Karpas-422 (cell line): ENCODE results near the gene TRPV2. TPM values are rescaled to one million over a fixed set of nuclear protein-coding genes. Genes with fewer than 3 reads are reported as not detected.
A peak's percentile ranks its signal among the peaks of the same experiment; 100 is the strongest.
"Not testable (repeated sequence)": the region's sequence is repeated elsewhere in the genome, so short reads cannot be mapped to it uniquely, and the experiment has no call there.

Experiments
- DNase-seq: peaks from one replicate; pipeline ENCODE4 v3.0.0-alpha.2; 2015
- H2AFZ ChIP-seq: fragments of 200-600 bp; sonication (generic); 2 replicates; pipeline ENCODE4 v1.6.1; 2014; ENCODE audit warnings: antibody characterized with exemption, low read length, mixed read lengths
- H3K27ac ChIP-seq: fragments of 200-600 bp; sonication (generic); 2 replicates; pipeline ENCODE4 v1.5.1; 2014; ENCODE audit warnings: mild to moderate bottlenecking, low read length, moderate library complexity
- H3K27me3 ChIP-seq: fragments of 200-600 bp; sonication (generic); 2 replicates; pipeline ENCODE4 v1.6.1; 2014; ENCODE audit warnings: low read length, mixed read lengths
- H3K36me3 ChIP-seq: fragments of 200-600 bp; sonication (generic); 2 replicates; pipeline ENCODE4 v1.6.1; 2014; ENCODE audit warnings: low read length, mixed read lengths; ENCODE audit not compliant: insufficient read depth
- H3K4me1 ChIP-seq: fragments of 200-600 bp; sonication (generic); 2 replicates; pipeline ENCODE4 v1.6.1; 2014; ENCODE audit warnings: mild to moderate bottlenecking, low read length, mixed read lengths
- H3K4me2 ChIP-seq: fragments of 200-600 bp; sonication (generic); 2 replicates; pipeline ENCODE4 v1.6.1; 2014; ENCODE audit warnings: low read length, low read depth, mild to moderate bottlenecking; ENCODE audit not compliant: poor library complexity, severe bottlenecking
- H3K4me3 ChIP-seq: fragments of 200-600 bp; sonication (generic); 2 replicates; pipeline ENCODE4 v1.5.1; 2014; ENCODE audit warnings: mild to moderate bottlenecking, antibody characterized with exemption, low read length, mixed read lengths
- H3K79me2 ChIP-seq: fragments of 200-600 bp; sonication (generic); 2 replicates; pipeline ENCODE4 v1.6.1; 2014; ENCODE audit warnings: mild to moderate bottlenecking, low read length, mixed read lengths
- H3K9ac ChIP-seq: fragments of 200-600 bp; sonication (generic); 2 replicates; pipeline ENCODE4 v1.6.0; 2014; ENCODE audit warnings: low read length
- H3K9me2 ChIP-seq: fragments of 200-600 bp; sonication (generic), shearing (Covaris generic); replicated peaks from 2 replicates; pipeline ENCODE4 v1.6.0; 2014; ENCODE audit warnings: mild to moderate bottlenecking, low read length, moderate library complexity; ENCODE audit not compliant: insufficient read depth
- H3K9me3 ChIP-seq: fragments of 300-700, 200-600 bp; sonication (generic); 2 replicates; pipeline ENCODE4 v1.6.1; 2014; ENCODE audit warnings: low read length, mixed read lengths
- H4K20me1 ChIP-seq: fragments of 200-600 bp; sonication (generic); 2 replicates; pipeline ENCODE4 v1.6.1; 2014; ENCODE audit warnings: mild to moderate bottlenecking, antibody characterized with exemption, low read length, low read depth; ENCODE audit not compliant: insufficient read depth
- total RNA-seq: library from RNA; depleted of rRNA; stranded (reverse); fragments of >200 nt; shearing (Covaris generic); gene quantifications from 2 replicates; pipeline ENCODE4 v1.2.3, GENCODE V29; 2014; ENCODE audit warnings: low replicate concordance

Gene TRPV2
- total RNA-seq, 1 experiment from 2014 or later: 14.2 TPM

DNA sequence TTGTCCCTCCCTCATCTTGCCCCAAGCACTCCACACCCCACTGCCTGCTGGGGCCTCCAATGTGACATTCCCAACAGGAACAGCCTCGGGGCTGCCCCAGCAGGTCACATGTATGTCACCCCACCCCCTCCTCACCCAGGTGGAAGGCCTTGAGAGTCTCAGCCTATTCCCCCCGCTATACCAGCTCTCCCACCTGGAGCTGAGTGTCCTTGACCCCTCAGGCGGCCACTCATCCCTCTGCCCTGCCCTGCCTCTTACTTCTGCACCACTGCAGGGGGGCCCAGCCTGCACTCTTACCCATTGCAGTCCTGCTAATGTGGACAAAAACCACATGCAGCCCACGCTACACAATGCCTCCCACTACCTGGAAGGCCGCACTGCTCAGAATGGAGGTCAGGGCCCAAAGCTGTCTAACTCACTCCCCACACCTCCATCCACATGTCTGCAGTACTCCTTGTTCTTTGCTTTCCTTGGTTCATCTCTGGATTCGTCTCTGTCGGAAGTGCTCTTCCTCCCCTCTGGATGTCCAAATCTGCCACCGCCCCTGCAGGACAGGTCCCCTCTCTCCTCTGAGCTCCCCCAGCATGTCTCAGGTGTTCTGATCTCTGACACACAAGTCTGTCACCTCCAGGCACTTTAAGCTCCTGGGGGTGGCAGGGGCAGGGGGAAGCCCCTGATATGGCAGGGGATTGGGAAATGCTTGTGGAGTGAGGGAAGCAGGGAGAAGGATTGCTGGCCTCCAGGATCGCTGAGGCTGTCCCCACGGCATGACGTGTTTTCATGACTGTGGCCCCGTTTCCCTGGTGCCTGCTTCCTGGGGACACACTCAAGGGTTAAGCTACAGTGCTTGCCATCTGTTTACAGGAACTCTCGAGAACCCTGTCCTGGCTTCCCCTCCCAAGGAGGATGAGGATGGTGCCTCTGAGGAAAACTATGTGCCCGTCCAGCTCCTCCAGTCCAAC lies 20.8 kb downstream of the TRPV2 start:
- Histone ChIP-seq H3K4me2 (no peak overlapping the region), H3K27ac (no peak overlapping the region)

DNA sequence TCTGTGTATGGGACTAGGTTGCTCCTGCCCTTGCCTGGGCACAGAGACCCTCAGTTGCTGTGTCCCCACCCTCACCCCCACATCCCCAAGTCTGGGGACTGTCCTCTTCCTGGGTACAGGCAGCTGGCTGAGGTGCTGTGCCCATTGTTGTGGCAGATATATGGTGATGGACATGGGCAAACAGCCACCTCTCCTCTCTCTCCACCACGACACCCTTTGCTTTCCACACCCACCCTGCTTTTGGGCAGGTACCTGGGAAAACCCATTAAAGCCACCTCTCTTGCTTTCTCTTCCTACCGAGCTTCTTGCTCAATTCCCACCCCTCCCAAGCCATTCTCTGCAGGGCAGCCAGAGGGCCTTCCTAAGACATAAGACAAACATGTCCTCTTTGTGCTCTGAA lies 21.7 kb downstream of the TRPV2 start:
- no peak overlapping the region for H3K4me2 ChIP-seq

More for the DNA sequence above, 20.8 kb downstream of the TRPV2 start:
- Histone ChIP-seq H4K20me1 (peaks cover 11% of the 10 kb centered on the region; the same call in 1 of the 2 replicates), H3K9ac (no peak overlapping the region), H3K9me3 (no peaks in the 10 kb centered on the region), H2AFZ (no peak overlapping the region), H3K9me2 (no peaks in the 10 kb centered on the region), H3K27me3 (no peaks in the 10 kb centered on the region), H3K36me3 (peaks cover 20% of the 10 kb centered on the region), H3K4me3 (no peak overlapping the region), H3K79me2 (peaks cover 23% of the 10 kb centered on the region), H3K4me1 (peaks cover 21% of the 10 kb centered on the region)
- DNase-seq: no peak

DNA sequence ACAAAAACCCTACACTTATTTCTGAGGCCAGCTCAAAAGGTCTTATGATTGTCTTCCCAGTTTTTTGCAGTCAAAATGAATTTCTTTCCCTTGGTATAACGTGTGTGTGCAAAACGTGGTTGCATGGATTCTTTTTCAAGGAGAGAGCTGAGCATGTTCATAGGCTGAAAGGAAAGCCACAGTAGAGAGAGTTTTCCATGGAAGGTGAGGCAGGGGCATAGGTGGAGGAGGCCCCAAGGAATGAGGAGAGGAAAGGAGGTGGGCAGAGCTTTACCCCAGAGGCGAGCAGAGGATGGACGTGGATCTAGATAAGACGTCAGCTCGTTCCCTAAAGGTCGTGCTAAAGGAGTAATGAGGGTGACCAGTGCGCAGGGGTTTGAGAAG lies 22.8 kb downstream of the TRPV2 start:
- peak overlapping the region; percentile 73 for H3K4me3 ChIP-seq
- H2AFZ ChIP-seq: no peak overlapping the region
- H3K36me3 ChIP-seq: peaks cover 39% of the 10 kb centered on the region
- H3K9me2 ChIP-seq: no peaks in the 10 kb centered on the region
- peaks cover 34% of the 10 kb centered on the region for H3K79me2 ChIP-seq
- peak overlapping the region; percentile 94 for H3K4me2 ChIP-seq
- peaks cover 11% of the 10 kb centered on the region; the same call in 1 of the 2 replicates for H4K20me1 ChIP-seq
- DNase-seq: no peak
- H3K27me3 ChIP-seq: no peaks in the 10 kb centered on the region
- peaks cover 34% of the 10 kb centered on the region for H3K4me1 ChIP-seq
- no peaks in the 10 kb centered on the region for H3K9me3 ChIP-seq
- peak overlapping the region; percentile 67 for H3K27ac ChIP-seq
- peak overlapping the region; percentile 84 for H3K9ac ChIP-seq

More for the DNA sequence above, 21.7 kb downstream of the TRPV2 start:
- Histone ChIP-seq H3K27ac (no peak overlapping the region), H3K4me1 (peaks cover 30% of the 10 kb centered on the region), H3K36me3 (peaks cover 29% of the 10 kb centered on the region), H4K20me1 (peaks cover 11% of the 10 kb centered on the region; the same call in 1 of the 2 replicates), H3K9me2 (no peaks in the 10 kb centered on the region), H3K79me2 (peaks cover 31% of the 10 kb centered on the region), H3K9me3 (no peaks in the 10 kb centered on the region), H3K9ac (no peak overlapping the region), H2AFZ (no peak overlapping the region), H3K4me3 (no peak overlapping the region), H3K27me3 (no peaks in the 10 kb centered on the region)
- no peak for DNase-seq

DNA sequence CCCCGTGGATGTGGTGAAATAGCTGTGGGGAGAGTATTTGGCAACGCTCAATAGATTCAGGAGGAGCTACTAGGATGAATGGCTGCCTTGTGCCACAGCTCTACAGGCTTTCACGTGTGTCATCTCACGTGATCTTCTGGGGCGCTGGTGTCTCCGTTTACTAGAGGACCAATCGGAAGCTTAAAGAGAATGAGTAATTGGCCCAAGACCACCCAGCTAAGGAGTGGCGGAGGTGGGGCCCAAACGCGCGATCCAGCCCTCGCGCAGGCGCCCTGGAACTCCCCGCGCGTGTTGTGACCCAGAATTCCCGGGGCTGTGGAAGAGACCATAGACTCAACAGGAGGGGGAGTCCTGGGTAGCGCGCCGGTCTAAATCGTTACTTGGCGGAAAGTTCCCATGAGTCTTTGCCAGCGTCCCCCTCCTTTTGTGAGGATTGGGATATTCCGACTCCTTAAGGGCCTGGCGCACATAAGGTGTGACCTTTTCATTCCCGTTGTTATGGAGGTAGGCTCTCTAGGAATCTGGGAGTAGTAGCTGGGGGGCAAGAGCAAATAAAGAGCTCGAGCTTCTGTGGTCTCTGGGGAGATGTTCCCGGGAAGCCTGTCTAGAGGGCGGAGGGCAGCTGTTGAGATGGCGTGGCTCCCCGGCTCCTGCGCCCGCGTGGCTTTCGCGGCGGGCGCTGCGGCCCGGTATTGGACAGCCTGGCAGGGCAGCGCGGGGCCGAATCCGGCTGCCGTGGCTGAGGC lies 23.4 kb downstream of the TRPV2 start:
- Histone ChIP-seq H4K20me1 (peaks cover 11% of the 10 kb centered on the region; the same call in 1 of the 2 replicates), H3K27me3 (no peaks in the 10 kb centered on the region), H3K9ac (peak overlapping the region; percentile 98), H3K9me2 (no peaks in the 10 kb centered on the region), H3K4me3 (peak overlapping the region; percentile 98), H3K4me1 (peaks cover 34% of the 10 kb centered on the region), H3K4me2 (peak overlapping the region; percentile 94), H3K9me3 (no peaks in the 10 kb centered on the region), H2AFZ (no peak overlapping the region), H3K27ac (peak overlapping the region; percentile 91), H3K79me2 (peaks cover 34% of the 10 kb centered on the region), H3K36me3 (peaks cover 42% of the 10 kb centered on the region)
- peak; percentile 100 for DNase-seq

DNA sequence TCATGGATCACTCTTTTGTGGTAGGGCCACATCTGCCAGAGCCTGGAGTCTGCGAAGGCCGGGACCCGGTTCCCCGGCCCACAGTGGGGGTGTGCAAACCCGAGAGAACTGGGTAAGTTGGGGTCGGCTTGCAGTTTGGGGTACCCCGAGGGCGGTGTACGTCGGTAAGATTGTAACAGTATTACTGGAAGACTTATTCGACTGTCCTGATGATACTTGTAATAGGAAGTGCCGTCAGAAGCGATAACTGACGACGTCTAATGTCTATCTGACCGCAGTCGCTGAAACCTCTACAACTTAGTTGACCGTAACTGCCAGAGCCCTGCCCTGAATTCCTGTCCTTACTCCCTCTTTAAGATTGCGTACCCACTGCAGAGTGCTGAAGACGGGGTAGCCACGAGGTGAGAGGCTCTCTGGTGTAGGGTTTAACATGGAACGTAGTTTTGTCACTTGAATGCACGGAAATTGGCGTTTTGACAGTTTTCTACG lies 24.0 kb downstream of the TRPV2 start:
- no peak overlapping the region for H2AFZ ChIP-seq

DNA sequence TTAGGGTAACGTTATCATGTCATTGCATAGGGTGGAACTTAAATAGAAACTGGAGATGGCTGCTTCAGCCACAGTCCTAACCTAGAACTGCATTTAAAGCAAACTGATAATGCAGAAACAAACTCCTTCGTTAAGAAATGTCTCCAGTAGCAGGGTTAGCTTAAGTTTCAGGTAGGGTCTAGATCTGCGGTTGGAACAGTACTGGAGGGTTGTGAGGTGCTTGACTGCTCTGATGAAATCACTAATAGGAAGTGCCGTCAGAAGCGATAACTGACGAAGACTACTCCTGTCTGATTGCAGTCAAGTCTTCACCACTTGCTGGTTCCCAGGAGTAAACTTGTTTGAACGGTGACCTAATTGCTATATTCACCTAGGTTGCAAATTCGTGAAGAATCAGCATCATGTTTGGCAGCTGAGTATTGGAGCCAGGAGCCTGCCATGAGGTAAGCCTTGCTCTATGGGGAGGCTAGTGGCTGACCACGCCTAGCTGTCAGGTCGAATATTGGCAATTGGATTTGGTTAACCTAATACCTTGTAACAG lies 24.5 kb downstream of the TRPV2 start:
- Histone ChIP-seq H3K36me3 (peaks cover 42% of the 10 kb centered on the region), H3K9ac (peak overlapping the region; percentile 98), H3K27ac (peak overlapping the region; percentile 91), H3K9me2 (no peaks in the 10 kb centered on the region), H3K4me3 (peak overlapping the region; percentile 98), H3K4me1 (peaks cover 34% of the 10 kb centered on the region), H3K79me2 (peaks cover 34% of the 10 kb centered on the region), H3K27me3 (no peaks in the 10 kb centered on the region), H2AFZ (no peak overlapping the region), H4K20me1 (peaks cover 11% of the 10 kb centered on the region; the same call in 1 of the 2 replicates), H3K4me2 (peak overlapping the region; percentile 94), H3K9me3 (no peaks in the 10 kb centered on the region)
- DNase-seq: peak; percentile 67

More for the DNA sequence above, 24.0 kb downstream of the TRPV2 start:
- Histone ChIP-seq H3K4me1 (peaks cover 34% of the 10 kb centered on the region), H3K79me2 (peaks cover 34% of the 10 kb centered on the region), H3K27ac (peak overlapping the region; percentile 91), H3K27me3 (no peaks in the 10 kb centered on the region), H3K9me2 (no peaks in the 10 kb centered on the region), H3K4me3 (peak overlapping the region; percentile 98), H3K4me2 (peak overlapping the region; percentile 94), H4K20me1 (peaks cover 11% of the 10 kb centered on the region; the same call in 1 of the 2 replicates), H3K9me3 (no peaks in the 10 kb centered on the region), H3K9ac (peak overlapping the region; percentile 98), H3K36me3 (peaks cover 42% of the 10 kb centered on the region)
- peak; percentile 55 for DNase-seq

DNA sequence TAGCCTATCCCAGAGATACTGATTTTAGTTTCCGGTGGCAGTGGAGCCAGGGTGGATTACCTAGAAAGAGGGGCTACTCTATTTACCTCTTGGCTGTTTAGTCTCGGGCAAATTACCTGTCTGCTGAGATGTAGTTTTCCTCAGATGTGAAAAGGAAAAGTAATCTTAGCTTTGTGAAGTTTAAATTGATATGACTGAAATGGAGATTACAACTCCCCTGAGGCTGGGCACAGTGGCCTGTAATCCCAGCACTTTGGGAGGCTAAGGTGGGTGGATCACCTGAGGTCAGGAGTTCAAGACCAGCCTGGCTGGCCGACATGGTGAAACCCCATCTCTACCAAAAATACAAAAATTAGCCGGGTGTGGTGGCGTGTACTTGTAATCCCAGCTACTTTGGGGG lies 25.0 kb downstream of the TRPV2 start:
- H3K9me2 ChIP-seq, H2AFZ ChIP-seq, DNase-seq, H3K27me3 ChIP-seq, H3K9me3 ChIP-seq: not testable (repeated sequence)
- Histone ChIP-seq H3K4me3 (peak overlapping the region; percentile 98), H3K36me3 (peaks cover 42% of the 10 kb centered on the region), H4K20me1 (peaks cover 11% of the 10 kb centered on the region; the same call in 1 of the 2 replicates), H3K79me2 (peaks cover 34% of the 10 kb centered on the region), H3K9ac (peak overlapping the region; percentile 98), H3K4me2 (peak overlapping the region; percentile 94), H3K4me1 (peaks cover 34% of the 10 kb centered on the region), H3K27ac (peak overlapping the region; percentile 91)
